Ovary (tissue), 9 donors: ENCODE measurements around the gene FLNB. TPM values are rescaled to one million over a fixed set of nuclear protein-coding genes. Genes with fewer than 3 reads are reported as not detected.

Experiments
- DNase-seq, 5 donors: peaks; one replicate each; pipeline ENCODE4 v3.0.0-alpha.2; 2019 to 2020
- H3K27ac ChIP-seq, 2 donors: fragments of 200-600 bp; one replicate each; pipeline versions ENCODE4 v1.5.1 to v1.8.0; 2019 to 2022
- H3K27me3 ChIP-seq: fragments of 200-600 bp; one replicate; pipeline ENCODE4 v1.8.0; 2022
- H3K36me3 ChIP-seq: fragments of 200-600 bp; sonication (generic); one replicate; pipeline ENCODE4 v1.5.1; 2019
- H3K4me1 ChIP-seq: one replicate; pipeline ENCODE4 v1.8.1; 2013; ENCODE audit warnings: mild to moderate bottlenecking, moderate library complexity; ENCODE audit not compliant: insufficient read depth
- H3K4me3 ChIP-seq: fragments of 200-600 bp; sonication (generic); one replicate; pipeline ENCODE4 v1.5.1; 2017
- H3K9me3 ChIP-seq, 2 donors: fragments of 200-600 bp in 1 of 2; sonication (generic) in 1 of 2; one replicate each; pipeline versions ENCODE4 v1.5.1 to v1.8.1; 2013 to 2019; ENCODE audit warnings: mild to moderate bottlenecking in 1 of 2, moderate library complexity in 1 of 2
- CTCF ChIP-seq, 3 donors: fragments of 450-650 bp in 2 of 3; fragments of 200-600 bp in 1 of 3; IDR thresholded peaks; one replicate each; pipeline versions ENCODE4 v1.5.1 to v1.8.0; 2016 to 2022; ENCODE audit warnings: antibody characterized with exemption in 3 of 3, mild to moderate bottlenecking in 1 of 3
- EP300 ChIP-seq: sonication (generic); formaldehyde crosslinking; IDR thresholded peaks from one replicate; pipeline ENCODE4 v1.6.1; 2017; ENCODE audit warnings: antibody characterized with exemption
- POLR2A ChIP-seq: fragments of 450-650 bp; IDR thresholded peaks from one replicate; pipeline ENCODE4 v1.6.1; 2017; ENCODE audit warnings: antibody characterized with exemption, mild to moderate bottlenecking, moderate library complexity
- WGBS, 3 donors: extraction: QIAGEN DNeasy Blood & Tissue Kit in 1 of 3; methylation state at CpG; one replicate each; pipeline versions ENCODE4 v1.1.5 to v1.1.7; 2013 to 2017; 5-methylcytosine and 5-hydroxymethylcytosine counted together
- intact Hi-C, 4 donors: fragments of 100-400 bp; cut with DNase I; formaldehyde crosslinking; loops; one replicate each; pipeline versions ENCODE4 v1.11.0 to v1.15.1; 2022 to 2023
- polyA plus RNA-seq, 2 donors: library from polyadenylated mRNA; stranded (reverse); fragments of 200-250 nt in 1 of 2; fragments of 350-450 nt in 1 of 2; fragmentation: Illumina TruSeq in 1 of 2; extraction: RNeasy Lipid Tissue Mini Kit (QIAGEN cat#74804) in 1 of 2; gene quantifications; one replicate each; pipeline ENCODE4 v1.2.3, GENCODE V29; 2013 to 2014
- total RNA-seq, 7 donors: library from RNA; depleted of rRNA in 2 of 7; stranded (reverse); fragments of >200 nt in 2 of 7; fragmentation: NEBNext Ultra II Directional in 3 of 7; extraction: Animal tissue kit (Norgen Biotek cat#: 25700) in 3 of 7; gene quantifications; one replicate each; pipeline versions ENCODE4 v1.1.0 to v1.2.4, GENCODE V29; 2016 to 2023
- donor health status: DM: no; HTN: no; CAD: no; lungs with moderate emphysema.
- donor health status: DM: no; HTN: no; CAD: no.
- donor health status: Bipolar disorder and iron deficiency.
- donor health status: DM: yes; HTN: yes; CAD: no.
- donor health status: DM: no; HTN: no; CAD: no.
- donor health status: DM: yes; HTN: yes; CAD: no.

Gene FLNB
- total and polyA plus RNA-seq, 9 donors, result 51.9 to 190 (median 126) TPM

- Histone ChIP-seq H3K4me3 (no peak overlapping the region), H3K27me3 (no peaks in the 10 kb centered on the region), H3K9me3 (no peaks in the 10 kb centered on the region), H3K4me1 (peaks cover 10% of the 10 kb centered on the region), H3K36me3 (no peaks in the 10 kb centered on the region), H3K27ac (no peak overlapping the region)
- WGBS, 3 donors, result 74 to 93% (median 77%) methylated on average over 6 of the region's 6 CpGs
- DNase-seq, result no peak
- TF ChIP-seq EP300 (no peak), CTCF (IDR thresholded peaks at IDR 0.05) (no peak), POLR2A (no peak)
- intact Hi-C loops, result no loop called here
These were observed 19.6 kb downstream of the FLNB start for GRCh38 chr3:58027704-58028317.

DNA sequence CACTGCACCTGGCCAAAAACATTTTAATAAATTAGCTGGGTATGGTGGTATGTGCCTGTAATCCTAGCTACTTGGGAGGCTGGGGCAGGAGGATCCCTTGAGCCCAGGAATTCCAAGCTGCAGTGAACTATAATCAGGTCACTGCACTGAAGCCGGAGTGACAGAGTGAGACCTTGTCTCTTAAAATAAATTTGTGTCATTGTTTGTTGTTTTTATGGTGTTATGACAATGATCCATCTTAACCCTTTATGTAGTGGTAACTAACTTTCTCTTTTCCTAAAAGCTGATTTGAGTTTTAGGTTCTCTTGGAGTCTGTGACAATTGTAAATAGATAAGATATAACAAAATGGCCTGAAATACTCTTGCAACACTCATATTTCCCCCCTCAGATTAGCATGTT is 20.7 kb downstream of the FLNB start:
- intact Hi-C loops, result no loop called here
- no peak for TF ChIP-seq POLR2A
- no peak for TF ChIP-seq CTCF (IDR thresholded peaks at IDR 0.05)
- no peak for TF ChIP-seq EP300
- no peak overlapping the region for H3K4me3 ChIP-seq
- no peaks in the 10 kb centered on the region for H3K36me3 ChIP-seq
- no peak overlapping the region for H3K27ac ChIP-seq
- DNase-seq, result no peak
- 83 to 92% (median 86%) methylated on average over 1 of the region's 1 CpG for WGBS, 3 donors
- H3K4me1 ChIP-seq, result peaks cover 10% of the 10 kb centered on the region
- no peaks in the 10 kb centered on the region for H3K9me3 ChIP-seq
- no peaks in the 10 kb centered on the region for H3K27me3 ChIP-seq

GRCh38 chr3:58029842-58030584 is 21.8 kb downstream of the FLNB start:
- Histone ChIP-seq H3K9me3 (no peaks in the 10 kb centered on the region), H3K4me1 (peaks cover 6% of the 10 kb centered on the region), H3K27ac (no peak overlapping the region), H3K36me3 (no peaks in the 10 kb centered on the region), H3K27me3 (no peaks in the 10 kb centered on the region), H3K4me3 (no peak overlapping the region)
- intact Hi-C loops, result no loop called here
- 92 to 96% (median 94%) methylated on average over 5 of the region's 5 CpGs for WGBS, 3 donors
- no peak for DNase-seq
- no peak for TF ChIP-seq POLR2A
- TF ChIP-seq CTCF (IDR thresholded peaks at IDR 0.05), result no peak
- no peak for TF ChIP-seq EP300

DNA sequence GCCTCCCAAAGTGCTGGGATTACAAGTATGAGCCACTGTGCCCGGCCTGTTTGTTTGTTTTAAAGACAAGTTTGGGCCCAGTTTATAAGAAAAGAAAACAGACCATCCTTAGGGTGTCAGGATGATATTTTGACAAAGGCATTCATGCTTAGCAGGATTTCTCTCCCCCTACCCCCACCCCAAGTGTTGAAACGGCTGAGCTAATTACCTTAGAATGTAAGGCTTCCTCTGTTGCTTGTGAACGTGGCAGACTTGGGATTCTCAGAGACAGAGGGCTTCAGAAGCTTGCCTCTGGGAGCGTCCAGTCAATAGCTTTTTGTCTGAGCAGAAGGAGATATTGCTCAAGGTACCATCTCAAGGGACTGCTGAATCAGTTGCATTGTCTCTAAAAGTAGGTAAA is 24.0 kb downstream of the FLNB start:
- no peak for TF ChIP-seq CTCF (IDR thresholded peaks at IDR 0.05)
- no peak for TF ChIP-seq POLR2A
- TF ChIP-seq EP300, result no peak

More for the DNA sequence above, 24.0 kb downstream of the FLNB start:
- Histone ChIP-seq H3K27ac (no peak overlapping the region), H3K36me3 (no peaks in the 10 kb centered on the region), H3K4me1 (no peaks in the 10 kb centered on the region), H3K9me3 (no peaks in the 10 kb centered on the region), H3K4me3 (no peak overlapping the region), H3K27me3 (no peaks in the 10 kb centered on the region)
- WGBS, 3 donors, result 87 to 95% (median 89%) methylated on average over 4 of the region's 4 CpGs
- intact Hi-C loops, result no loop called here
- no peak for DNase-seq
